ENCODE data around the gene CENPM.

Gene CENPM, protein sequence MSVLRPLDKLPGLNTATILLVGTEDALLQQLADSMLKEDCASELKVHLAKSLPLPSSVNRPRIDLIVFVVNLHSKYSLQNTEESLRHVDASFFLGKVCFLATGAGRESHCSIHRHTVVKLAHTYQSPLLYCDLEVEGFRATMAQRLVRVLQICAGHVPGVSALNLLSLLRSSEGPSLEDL

DNA sequence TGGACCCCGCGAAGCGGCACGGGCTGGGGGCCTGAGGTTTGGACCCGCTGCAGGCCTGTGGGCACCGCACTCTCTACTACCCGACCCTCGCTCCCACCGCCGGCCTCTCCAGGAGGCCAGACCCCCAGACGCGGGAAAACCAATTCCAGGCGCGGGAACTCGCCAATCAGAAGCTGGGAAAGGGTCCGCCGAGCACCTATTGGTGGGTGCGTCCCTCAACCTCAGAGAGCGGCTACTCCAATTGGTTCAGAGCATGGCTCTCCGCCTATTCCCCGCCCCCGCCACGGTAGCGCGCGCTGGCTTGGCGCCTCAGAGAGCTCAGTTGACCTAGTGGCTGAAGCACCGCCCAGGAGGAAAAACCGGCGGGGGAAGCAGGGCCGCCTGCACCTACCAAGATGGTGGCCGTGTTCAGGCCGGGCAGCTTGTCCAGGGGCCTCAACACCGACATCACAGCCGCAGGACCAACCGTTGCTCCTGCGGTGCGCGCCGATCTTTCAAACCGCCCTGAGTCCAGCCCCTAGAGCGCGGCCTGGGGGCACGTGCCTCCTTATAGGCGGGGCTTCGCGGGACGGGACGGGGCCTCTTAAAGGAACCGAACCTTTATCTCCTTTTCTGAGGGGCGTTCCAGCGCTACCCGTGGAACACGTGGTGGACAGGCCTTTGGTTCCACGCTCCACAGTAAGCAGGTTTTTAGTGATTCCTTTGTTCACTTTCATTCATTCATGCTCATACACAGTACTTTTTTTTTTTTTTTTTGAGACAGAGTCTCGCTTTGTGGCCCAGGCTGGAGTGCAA lies at the start of gene CENPM:
Gene CENPM, minus strand, starts transcription at position 524 of the 795 bp plus-strand sequence. Its CDS starts 76 bp downstream, at position 448.
- Mint-ChIP-seq H3K36me3 (ENCODE audit: insufficient read depth) (peaks cover 1% of the 10 kb centered on the region), H3K4me1 (peaks cover 10% of the 10 kb centered on the region), H3K27ac (ENCODE audit: low read depth) (peak within 1 kb of the TSS; percentile 71), H3K4me3 (peak within 1 kb of the TSS; percentile 87), H3K9me3 (no peaks in the 10 kb centered on the region), H3K27me3 (no peaks in the 10 kb centered on the region)
- ATAC-seq (replicated peaks; ENCODE audit: extremely low read depth, poor library complexity, severe bottlenecking) = peak; percentile 94
- DNase-seq (ENCODE audit: low spot score in 2 of 2) = peak; percentile 69 to 73

DNA sequence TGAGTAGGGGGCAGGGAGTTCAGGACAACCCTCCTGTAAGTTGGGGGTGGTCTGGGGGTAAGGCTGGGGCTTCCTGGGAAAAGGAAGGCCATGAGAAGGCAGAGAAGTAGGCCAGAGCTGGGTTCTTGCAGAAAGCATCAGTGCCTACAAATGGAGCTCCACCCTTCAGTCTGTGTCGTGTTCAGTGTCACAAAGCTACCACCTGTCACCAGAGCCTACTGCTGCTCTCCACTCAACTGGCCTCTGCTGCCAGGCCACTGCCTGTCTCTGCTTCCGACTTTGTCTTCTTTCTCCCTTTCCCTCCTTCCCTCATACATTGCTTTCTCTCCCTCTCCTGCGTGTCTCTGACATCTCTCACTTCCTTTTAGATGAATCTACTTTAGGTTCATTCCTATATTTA lies 48.3 kb upstream of the CENPM start:
- Mint-ChIP-seq H3K27ac (ENCODE audit: low read depth) (no peak overlapping the region), H3K4me3 (no peak overlapping the region)
- ATAC-seq (replicated peaks; ENCODE audit: extremely low read depth, poor library complexity, severe bottlenecking) = no peak

DNA sequence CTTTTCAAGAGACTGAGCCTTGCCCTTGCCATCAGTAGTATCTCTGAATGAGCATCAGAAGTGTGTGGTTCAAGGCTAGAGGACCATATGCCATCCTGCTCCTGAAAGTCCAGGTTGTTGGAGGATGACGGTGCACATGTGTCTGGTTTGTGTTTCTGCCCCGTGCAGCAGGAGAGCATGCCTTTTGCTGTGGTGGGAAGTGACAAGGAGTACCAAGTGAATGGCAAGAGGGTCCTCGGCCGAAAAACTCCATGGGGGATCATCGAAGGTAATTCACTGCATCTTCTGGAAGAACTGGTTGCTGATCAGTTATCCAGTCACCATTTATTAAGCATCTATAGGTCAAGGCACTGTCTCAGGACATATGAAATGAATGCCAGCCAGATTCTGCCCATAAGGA lies 45.5 kb upstream of the CENPM start:
- DNase-seq (ENCODE audit: low spot score in 2 of 2) (no peak), ATAC-seq (replicated peaks; ENCODE audit: extremely low read depth, poor library complexity, severe bottlenecking) (no peak)
- no peak overlapping the region for H3K4me3 Mint-ChIP-seq
- H3K27me3 Mint-ChIP-seq = peaks cover 18% of the 10 kb centered on the region
- H3K4me1 Mint-ChIP-seq = no peaks in the 10 kb centered on the region
- H3K36me3 Mint-ChIP-seq (ENCODE audit: insufficient read depth) = peaks cover 2% of the 10 kb centered on the region
- no peaks in the 10 kb centered on the region for H3K9me3 Mint-ChIP-seq
- H3K27ac Mint-ChIP-seq (ENCODE audit: low read depth) = no peak overlapping the region

More for the DNA sequence above, 48.3 kb upstream of the CENPM start:
- Mint-ChIP-seq H3K9me3 (peaks cover 5% of the 10 kb centered on the region), H3K36me3 (ENCODE audit: insufficient read depth) (peaks cover 6% of the 10 kb centered on the region), H3K27me3 (peaks cover 8% of the 10 kb centered on the region), H3K4me1 (peaks cover 18% of the 10 kb centered on the region)
- no peak for DNase-seq (ENCODE audit: low spot score in 2 of 2)

DNA sequence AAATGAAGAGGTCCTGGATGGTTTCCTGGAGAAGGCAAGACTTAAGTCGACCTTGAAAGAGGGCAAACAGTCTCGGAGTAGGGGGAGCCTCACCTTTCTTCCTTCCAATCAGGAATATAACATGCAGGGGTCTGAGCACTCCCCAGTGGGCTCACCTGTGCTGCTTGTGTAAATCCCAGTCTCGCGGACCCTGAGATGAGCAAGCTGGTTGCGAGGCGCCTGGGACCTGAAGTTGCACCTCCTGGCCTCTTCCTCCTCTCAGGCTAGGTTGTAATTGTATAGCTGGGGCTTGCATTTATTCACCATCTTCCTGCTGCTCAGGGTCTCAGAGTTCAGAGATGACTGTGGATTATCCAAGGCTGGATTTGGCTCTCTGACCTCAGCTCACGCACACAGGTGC lies 44.2 kb upstream of the CENPM start:
- H3K27ac Mint-ChIP-seq (ENCODE audit: low read depth) = no peak overlapping the region
- no peaks in the 10 kb centered on the region for H3K4me1 Mint-ChIP-seq
- ATAC-seq (replicated peaks; ENCODE audit: extremely low read depth, poor library complexity, severe bottlenecking) (no peak), DNase-seq (ENCODE audit: low spot score in 2 of 2) (no peak)
- no peak overlapping the region for H3K4me3 Mint-ChIP-seq
- H3K36me3 Mint-ChIP-seq (ENCODE audit: insufficient read depth) = peaks cover 2% of the 10 kb centered on the region
- peaks cover 18% of the 10 kb centered on the region for H3K27me3 Mint-ChIP-seq
- H3K9me3 Mint-ChIP-seq = no peaks in the 10 kb centered on the region

DNA sequence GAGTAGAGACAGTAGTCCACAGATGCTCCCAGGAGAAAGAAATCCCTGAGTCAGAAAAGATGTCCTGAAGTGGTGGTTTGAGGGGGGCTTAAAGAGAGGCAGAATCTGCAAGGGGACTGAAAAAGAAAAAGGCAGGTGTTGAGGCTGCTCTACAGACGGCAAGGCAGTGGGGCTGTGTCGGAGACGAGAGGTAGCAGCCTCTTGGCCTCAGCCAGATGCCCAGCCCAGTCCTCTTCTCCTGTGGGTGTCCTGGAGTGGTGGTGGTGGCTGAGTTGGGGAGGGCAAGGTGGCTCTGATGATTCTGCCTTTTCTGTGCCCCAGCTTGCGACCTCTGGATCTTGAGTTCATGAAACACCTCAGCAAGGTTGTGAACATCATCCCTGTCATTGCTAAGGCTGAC lies 42.3 kb upstream of the CENPM start:
- peaks cover 2% of the 10 kb centered on the region for H3K36me3 Mint-ChIP-seq (ENCODE audit: insufficient read depth)
- H3K9me3 Mint-ChIP-seq = no peaks in the 10 kb centered on the region
- no peak for ATAC-seq (replicated peaks; ENCODE audit: extremely low read depth, poor library complexity, severe bottlenecking)
- H3K4me1 Mint-ChIP-seq = no peaks in the 10 kb centered on the region
- no peak for DNase-seq (ENCODE audit: low spot score in 2 of 2)
- H3K27ac Mint-ChIP-seq (ENCODE audit: low read depth) = no peak overlapping the region
- peaks cover 18% of the 10 kb centered on the region for H3K27me3 Mint-ChIP-seq
- no peak overlapping the region for H3K4me3 Mint-ChIP-seq

DNA sequence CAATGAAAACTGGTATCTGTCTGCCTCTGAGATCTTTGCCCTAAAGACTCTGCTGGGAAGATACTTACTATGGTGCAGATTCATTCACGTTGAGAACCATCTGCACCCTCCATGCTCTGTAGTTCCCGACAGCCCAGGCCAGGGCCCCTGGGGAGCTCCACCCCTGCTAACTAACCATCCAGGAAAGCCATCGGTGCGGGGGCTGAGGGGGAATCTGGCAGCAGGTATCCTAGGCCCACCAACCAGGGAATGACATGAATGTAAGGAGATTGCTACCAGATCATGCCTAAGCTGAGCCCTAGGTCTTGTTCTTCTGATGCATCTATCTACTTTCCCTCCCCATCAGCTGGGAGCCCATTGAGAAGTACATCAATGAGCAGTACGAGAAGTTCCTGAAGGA lies 40.3 kb upstream of the CENPM start:
- H3K4me1 Mint-ChIP-seq = no peaks in the 10 kb centered on the region
- H3K4me3 Mint-ChIP-seq = no peak overlapping the region
- H3K9me3 Mint-ChIP-seq = no peaks in the 10 kb centered on the region
- ATAC-seq (replicated peaks; ENCODE audit: extremely low read depth, poor library complexity, severe bottlenecking) (no peak), DNase-seq (ENCODE audit: low spot score in 2 of 2) (no peak)
- H3K27ac Mint-ChIP-seq (ENCODE audit: low read depth) = no peak overlapping the region
- H3K36me3 Mint-ChIP-seq (ENCODE audit: insufficient read depth) = peaks cover 2% of the 10 kb centered on the region
- H3K27me3 Mint-ChIP-seq = peaks cover 18% of the 10 kb centered on the region

DNA sequence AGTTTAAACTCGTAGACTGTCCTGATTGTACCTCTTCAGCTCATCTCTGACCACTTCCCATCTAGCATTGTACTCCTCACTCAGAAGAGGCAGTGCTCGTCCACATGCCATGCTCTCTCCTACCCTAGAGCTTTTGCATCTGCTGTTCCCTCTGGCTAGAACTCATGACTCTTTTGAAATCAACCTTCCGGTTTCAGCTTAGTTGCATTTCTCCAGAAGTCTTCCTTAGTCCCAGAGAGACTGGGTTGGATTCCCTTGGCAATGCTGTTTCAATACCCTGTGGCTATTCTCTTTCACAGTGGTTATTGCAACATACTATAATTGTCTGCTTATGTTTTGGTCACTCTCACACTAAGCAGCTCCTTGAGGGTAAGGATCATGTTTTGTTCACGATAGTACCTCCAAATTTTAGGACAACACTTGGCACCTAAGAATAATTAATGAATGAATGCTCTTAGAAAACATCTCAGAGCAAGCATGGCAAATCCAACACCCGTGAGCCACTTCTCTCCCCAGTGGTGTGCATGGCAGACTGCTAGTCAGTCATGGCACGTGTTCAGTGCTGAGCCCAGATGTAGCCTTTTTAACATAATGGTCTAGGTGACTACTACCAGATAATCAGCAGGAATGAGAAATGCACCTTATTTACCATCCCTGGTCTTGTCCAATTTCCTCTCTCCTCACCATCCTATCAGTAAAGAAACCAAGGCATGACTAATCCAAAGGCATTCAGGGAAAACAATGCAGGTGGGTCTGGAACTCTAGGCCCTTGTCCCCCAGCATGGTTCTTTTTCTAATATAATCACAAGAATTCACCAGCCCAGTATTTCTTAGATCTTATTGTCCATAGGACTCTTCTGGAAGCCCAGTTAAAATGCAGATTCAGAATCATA lies 36.8 kb upstream of the CENPM start:
- Mint-ChIP-seq H3K4me3 (no peak overlapping the region), H3K4me1 (no peaks in the 10 kb centered on the region), H3K27me3 (peaks cover 19% of the 10 kb centered on the region), H3K36me3 (ENCODE audit: insufficient read depth) (peaks cover 2% of the 10 kb centered on the region), H3K9me3 (no peaks in the 10 kb centered on the region), H3K27ac (ENCODE audit: low read depth) (no peak overlapping the region)
- DNase-seq (ENCODE audit: low spot score in 2 of 2) (no peak), ATAC-seq (replicated peaks; ENCODE audit: extremely low read depth, poor library complexity, severe bottlenecking) (no peak)

DNA sequence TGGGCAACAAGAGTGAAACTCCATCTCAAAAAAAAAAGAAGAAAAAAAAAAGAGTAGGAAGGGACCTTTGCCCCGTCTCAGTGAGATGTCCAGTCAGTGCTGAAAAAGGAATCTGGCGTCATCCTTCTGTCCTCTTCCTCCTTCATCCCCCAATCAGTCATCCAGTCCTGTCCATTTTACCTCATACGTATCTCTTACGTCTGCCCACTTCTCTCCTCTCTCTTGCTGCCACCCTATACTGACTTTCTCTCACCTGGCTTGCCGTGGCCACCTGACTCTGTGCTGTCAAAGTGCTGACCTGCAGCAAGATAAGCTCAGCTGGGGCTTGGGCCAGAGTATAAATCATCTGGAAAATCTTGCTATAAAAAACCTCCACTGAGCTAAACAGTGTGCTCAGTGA lies 35.9 kb upstream of the CENPM start:
- Mint-ChIP-seq H3K27ac (ENCODE audit: low read depth) (no peak overlapping the region), H3K36me3 (ENCODE audit: insufficient read depth) (peaks cover 2% of the 10 kb centered on the region), H3K4me1 (no peaks in the 10 kb centered on the region), H3K27me3 (peaks cover 19% of the 10 kb centered on the region), H3K4me3 (no peak overlapping the region), H3K9me3 (no peaks in the 10 kb centered on the region)
- DNase-seq (ENCODE audit: low spot score in 2 of 2) (no peak), ATAC-seq (replicated peaks; ENCODE audit: extremely low read depth, poor library complexity, severe bottlenecking) (no peak)

DNA sequence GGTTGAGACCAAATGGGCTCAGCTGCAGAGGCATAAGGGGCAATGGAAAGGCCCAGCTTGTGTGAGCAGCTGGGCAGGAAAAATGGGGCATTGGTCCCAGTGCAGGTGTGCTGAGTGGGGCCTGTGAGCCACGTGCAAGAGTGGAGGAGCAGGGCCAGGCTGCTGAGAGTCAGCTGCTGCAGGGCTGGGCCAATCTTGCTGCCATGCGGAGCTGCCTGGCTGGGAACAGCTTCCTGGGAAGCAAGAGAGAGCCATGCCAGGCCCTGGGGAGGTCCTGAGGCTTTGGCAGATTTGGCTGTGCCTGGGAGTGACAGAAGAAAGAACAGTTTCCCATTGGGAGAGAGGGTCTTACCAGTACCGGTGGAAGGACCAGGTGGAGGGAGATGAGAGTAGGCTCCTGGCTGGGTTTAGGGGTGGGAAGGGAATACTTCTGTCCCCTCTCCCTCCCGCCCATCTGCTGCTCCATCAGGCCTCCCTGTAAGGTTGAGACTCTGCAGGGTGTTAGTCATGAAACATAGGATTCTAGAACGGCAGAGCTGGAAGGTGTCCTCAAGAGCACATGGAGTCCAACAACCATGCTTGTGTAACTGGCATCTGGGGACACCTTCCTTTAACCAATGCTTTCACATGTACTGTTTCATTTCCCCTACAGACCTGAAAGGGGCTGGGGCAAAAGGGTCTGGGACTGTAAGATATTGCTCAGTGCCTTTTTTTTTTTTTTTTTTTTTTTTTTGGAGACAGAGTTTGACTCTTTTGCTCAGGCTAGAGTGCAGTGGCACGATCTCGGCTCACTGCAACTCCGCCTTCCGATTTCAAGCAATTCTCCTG lies 32.7 kb upstream of the CENPM start:
- DNase-seq (ENCODE audit: low spot score in 2 of 2) (no peak), ATAC-seq (replicated peaks; ENCODE audit: extremely low read depth, poor library complexity, severe bottlenecking) (no peak)
- peaks cover 2% of the 10 kb centered on the region for H3K36me3 Mint-ChIP-seq (ENCODE audit: insufficient read depth)
- H3K27me3 Mint-ChIP-seq = peaks cover 41% of the 10 kb centered on the region
- H3K9me3 Mint-ChIP-seq = no peaks in the 10 kb centered on the region
- H3K4me3 Mint-ChIP-seq = no peak overlapping the region
- H3K4me1 Mint-ChIP-seq = peaks cover 15% of the 10 kb centered on the region
- no peak overlapping the region for H3K27ac Mint-ChIP-seq (ENCODE audit: low read depth)

DNA sequence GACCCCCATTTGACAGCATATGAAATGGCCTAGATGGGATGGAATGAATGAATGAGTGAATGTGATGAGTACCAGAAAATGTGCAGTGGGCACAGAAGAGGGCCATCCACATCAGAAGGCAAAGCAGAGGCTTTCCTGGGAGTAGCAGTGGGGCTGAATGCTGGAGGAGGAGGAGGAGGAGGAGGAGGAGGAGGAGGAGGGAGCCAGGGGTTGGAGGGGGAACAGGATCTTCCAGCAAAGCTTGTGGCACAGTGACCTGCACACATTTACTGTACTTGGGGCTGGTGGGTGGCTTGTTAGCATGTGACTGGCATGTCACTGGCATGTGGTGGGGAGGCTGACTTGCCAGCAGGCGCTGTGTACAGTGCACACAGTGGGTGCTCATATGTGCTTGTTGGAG lies 31.8 kb upstream of the CENPM start:
- no peak for DNase-seq (ENCODE audit: low spot score in 2 of 2)
- Mint-ChIP-seq H3K4me1 (peaks cover 15% of the 10 kb centered on the region), H3K9me3 (no peaks in the 10 kb centered on the region), H3K4me3 (no peak overlapping the region), H3K27me3 (peaks cover 41% of the 10 kb centered on the region), H3K27ac (ENCODE audit: low read depth) (no peak overlapping the region), H3K36me3 (ENCODE audit: insufficient read depth) (peaks cover 2% of the 10 kb centered on the region)
- ATAC-seq (replicated peaks; ENCODE audit: extremely low read depth, poor library complexity, severe bottlenecking) = no peak

DNA sequence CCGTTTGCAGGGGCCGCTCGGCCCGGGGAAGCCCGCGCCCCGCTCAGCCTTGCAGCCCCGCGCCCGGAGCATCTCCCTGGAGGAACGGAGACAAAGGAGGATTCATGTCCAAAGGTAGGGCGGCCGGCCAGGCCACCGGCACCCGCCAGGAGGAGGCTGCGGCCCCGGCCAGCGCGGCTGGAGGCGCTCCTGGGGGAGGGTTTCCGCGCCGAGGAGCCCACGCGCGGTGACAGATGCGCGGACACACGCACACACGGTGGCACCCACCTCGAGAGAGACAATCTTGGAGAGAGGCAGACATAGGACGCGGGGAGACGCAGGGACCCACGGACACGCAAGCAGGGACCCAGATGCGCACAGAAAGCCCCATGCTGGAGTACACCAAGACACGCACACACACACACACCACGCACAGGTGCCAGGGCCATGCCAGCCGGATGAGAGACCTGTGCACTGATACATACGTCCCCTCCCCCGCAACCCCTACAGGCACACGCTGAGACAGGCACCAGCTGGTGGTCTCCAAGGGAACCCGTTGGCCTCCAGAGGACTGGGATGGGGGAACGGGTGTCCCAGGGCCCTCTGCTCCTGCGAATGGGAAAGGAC lies 30.1 kb upstream of the CENPM start:
- Mint-ChIP-seq H3K4me1 (peaks cover 15% of the 10 kb centered on the region), H3K9me3 (no peaks in the 10 kb centered on the region), H3K36me3 (ENCODE audit: insufficient read depth) (peaks cover 2% of the 10 kb centered on the region), H3K27ac (ENCODE audit: low read depth) (no peak overlapping the region), H3K27me3 (peaks cover 55% of the 10 kb centered on the region), H3K4me3 (peak overlapping the region; percentile 50)
- DNase-seq (ENCODE audit: low spot score in 2 of 2) = no peak
- no peak for ATAC-seq (replicated peaks; ENCODE audit: extremely low read depth, poor library complexity, severe bottlenecking)
